Measurements from ENCODE around the gene YPEL3.

DNA sequence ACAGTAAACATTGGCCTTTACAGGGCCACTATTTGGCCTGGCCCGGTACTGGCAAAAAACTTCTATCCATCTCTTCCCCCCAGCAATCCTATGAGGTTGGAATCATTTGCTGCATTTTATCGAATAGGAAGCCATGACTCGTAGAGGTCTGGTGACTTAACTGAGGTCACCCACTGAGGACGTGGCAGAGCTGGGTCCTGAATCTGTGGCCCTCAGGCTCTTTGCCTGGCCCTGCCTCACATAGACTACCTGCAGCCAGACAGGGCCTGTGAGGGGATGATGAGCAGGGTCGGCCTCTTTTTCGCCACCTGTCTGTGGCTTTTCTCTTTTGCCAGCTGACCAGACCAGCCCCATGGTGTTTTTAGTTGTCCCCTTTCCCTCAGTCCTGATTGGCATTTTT is 18.4 kb downstream of the YPEL3 start:
- TF ChIP-seq EZH2 (IDR thresholded peaks at IDR 0.05; ENCODE audit: borderline replicate concordance, insufficient read depth, low read length, poor library complexity, severe bottlenecking), result no peak
- TF ChIP-seq, protein P1, sequence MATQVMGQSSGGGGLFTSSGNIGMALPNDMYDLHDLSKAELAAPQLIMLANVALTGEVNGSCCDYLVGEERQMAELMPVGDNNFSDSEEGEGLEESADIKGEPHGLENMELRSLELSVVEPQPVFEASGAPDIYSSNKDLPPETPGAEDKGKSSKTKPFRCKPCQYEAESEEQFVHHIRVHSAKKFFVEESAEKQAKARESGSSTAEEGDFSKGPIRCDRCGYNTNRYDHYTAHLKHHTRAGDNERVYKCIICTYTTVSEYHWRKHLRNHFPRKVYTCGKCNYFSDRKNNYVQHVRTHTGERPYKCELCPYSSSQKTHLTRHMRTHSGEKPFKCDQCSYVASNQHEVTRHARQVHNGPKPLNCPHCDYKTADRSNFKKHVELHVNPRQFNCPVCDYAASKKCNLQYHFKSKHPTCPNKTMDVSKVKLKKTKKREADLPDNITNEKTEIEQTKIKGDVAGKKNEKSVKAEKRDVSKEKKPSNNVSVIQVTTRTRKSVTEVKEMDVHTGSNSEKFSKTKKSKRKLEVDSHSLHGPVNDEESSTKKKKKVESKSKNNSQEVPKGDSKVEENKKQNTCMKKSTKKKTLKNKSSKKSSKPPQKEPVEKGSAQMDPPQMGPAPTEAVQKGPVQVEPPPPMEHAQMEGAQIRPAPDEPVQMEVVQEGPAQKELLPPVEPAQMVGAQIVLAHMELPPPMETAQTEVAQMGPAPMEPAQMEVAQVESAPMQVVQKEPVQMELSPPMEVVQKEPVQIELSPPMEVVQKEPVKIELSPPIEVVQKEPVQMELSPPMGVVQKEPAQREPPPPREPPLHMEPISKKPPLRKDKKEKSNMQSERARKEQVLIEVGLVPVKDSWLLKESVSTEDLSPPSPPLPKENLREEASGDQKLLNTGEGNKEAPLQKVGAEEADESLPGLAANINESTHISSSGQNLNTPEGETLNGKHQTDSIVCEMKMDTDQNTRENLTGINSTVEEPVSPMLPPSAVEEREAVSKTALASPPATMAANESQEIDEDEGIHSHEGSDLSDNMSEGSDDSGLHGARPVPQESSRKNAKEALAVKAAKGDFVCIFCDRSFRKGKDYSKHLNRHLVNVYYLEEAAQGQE (IDR thresholded peaks at IDR 0.05; ENCODE audit: borderline replicate concordance), result no peak
- TF ChIP-seq, protein P2, sequence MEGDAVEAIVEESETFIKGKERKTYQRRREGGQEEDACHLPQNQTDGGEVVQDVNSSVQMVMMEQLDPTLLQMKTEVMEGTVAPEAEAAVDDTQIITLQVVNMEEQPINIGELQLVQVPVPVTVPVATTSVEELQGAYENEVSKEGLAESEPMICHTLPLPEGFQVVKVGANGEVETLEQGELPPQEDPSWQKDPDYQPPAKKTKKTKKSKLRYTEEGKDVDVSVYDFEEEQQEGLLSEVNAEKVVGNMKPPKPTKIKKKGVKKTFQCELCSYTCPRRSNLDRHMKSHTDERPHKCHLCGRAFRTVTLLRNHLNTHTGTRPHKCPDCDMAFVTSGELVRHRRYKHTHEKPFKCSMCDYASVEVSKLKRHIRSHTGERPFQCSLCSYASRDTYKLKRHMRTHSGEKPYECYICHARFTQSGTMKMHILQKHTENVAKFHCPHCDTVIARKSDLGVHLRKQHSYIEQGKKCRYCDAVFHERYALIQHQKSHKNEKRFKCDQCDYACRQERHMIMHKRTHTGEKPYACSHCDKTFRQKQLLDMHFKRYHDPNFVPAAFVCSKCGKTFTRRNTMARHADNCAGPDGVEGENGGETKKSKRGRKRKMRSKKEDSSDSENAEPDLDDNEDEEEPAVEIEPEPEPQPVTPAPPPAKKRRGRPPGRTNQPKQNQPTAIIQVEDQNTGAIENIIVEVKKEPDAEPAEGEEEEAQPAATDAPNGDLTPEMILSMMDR (IDR thresholded peaks at IDR 0.05; ENCODE audit: poor library complexity, severe bottlenecking), result no peak

Data from neural cell (in vitro differentiated cells).